H1 (cell line): ENCODE results near the gene KBTBD12. TPM values are rescaled to one million over a fixed set of nuclear protein-coding genes. Genes with fewer than 3 reads are reported as not detected.

Experiments used
- KDM5A ChIP-seq: fragments of 200-600 bp; IDR thresholded peaks from 2 replicates; pipeline ENCODE4 v1.7.1; 2012; ENCODE audit warnings: mild to moderate bottlenecking, low read length, inconsistent platforms, mixed read lengths
- NRF1 ChIP-seq: IDR thresholded peaks from 2 replicates; pipeline ENCODE4 v1.6.1; 2011; ENCODE audit warnings: mild to moderate bottlenecking, low read depth, low read length, improper control_type of control experiment
- USF2 ChIP-seq: IDR thresholded peaks from 2 replicates; pipeline ENCODE4 v1.6.1; 2011; ENCODE audit warnings: low read length, improper control_type of control experiment
- polyA plus RNA-seq, 7 experiments: library from polyadenylated mRNA; depleted of rRNA in 3 of 7; stranded (reverse) in 5 of 7; unstranded in 2 of 7; fragments of >200 nt in 5 of 7; fragments of 200-250 nt in 2 of 7; gene quantifications; 1 replicate in 5 of 7; 2 replicates in 1 of 7; 4 replicates in 1 of 7; pipeline versions ENCODE4 v1.2.1 to v1.2.3, GENCODE V29; 2011 to 2013; ENCODE audit warnings: missing spikeins in 2 of 7, mixed read lengths in 2 of 7
- total RNA-seq: library from RNA; stranded (reverse); fragmentation: NEBNext Ultra II Directional; extraction: Animal tissue kit (Norgen Biotek cat#: 25700); gene quantifications from 2 replicates; pipeline ENCODE4 v1.2.1, GENCODE V29; 2021

The KBTBD12 gene
- total and polyA plus RNA-seq, 2 of the 8 experiments (the other 6 are each of a cell fraction or from before 2014, with no cell fraction given) = 0.33 to 0.63 TPM

GRCh38 chr3:127929818-127930413, 14.9 kb downstream of the KBTBD12 start (continued):
- TF ChIP-seq USF2 (no peak), NRF1 (no peak), KDM5A (no peak)
- TF ChIP-seq, all 59 proteins: peak for 0
